SK-N-SH treated with all-trans-retinoic acid at 6 μM for 48 hours (cell line): ENCODE data around the gene PLGRKT.

Experiments used
- ATAC-seq: fragments of 200-7000 bp; cut with Tn5 transposase; 3 replicates; pipeline ENCODE4 v1.9.1; 2020; ENCODE audit warnings: mild to moderate bottlenecking, moderate library complexity
- ARNTL ChIP-seq: fragments of 450-650 bp; formaldehyde crosslinking; IDR thresholded peaks from 2 replicates; pipeline ENCODE4 v1.5.0; 2020; ENCODE audit warnings: low read depth, mild to moderate bottlenecking, moderate library complexity, borderline replicate concordance
- BACH2 ChIP-seq: fragments of 250-450 bp; sonication (Bioruptor Pico); IDR thresholded peaks from 2 replicates; pipeline ENCODE4 v1.9.0; 2021; ENCODE audit warnings: mild to moderate bottlenecking, borderline replicate concordance
- CSDC2 ChIP-seq: fragments of 250-450 bp; sonication (Bioruptor Pico); IDR thresholded peaks from 2 replicates; pipeline ENCODE4 v1.5.0; 2020; ENCODE audit warnings: mild to moderate bottlenecking, moderate library complexity
- ESRRG ChIP-seq: fragments of 250-450 bp; sonication (Bioruptor Pico); IDR thresholded peaks from 2 replicates; pipeline ENCODE4 v1.6.1; 2021; ENCODE audit warnings: mild to moderate bottlenecking
- GLIS3 ChIP-seq: fragments of 250-450 bp; sonication (Bioruptor Pico); IDR thresholded peaks from 2 replicates; pipeline ENCODE4 v1.5.0; 2020; ENCODE audit warnings: mild to moderate bottlenecking, moderate library complexity
- ISL1 ChIP-seq: fragments of 250-450 bp; sonication (Bioruptor Pico); IDR thresholded peaks from 2 replicates; pipeline ENCODE4 v2.1.2; 2022; ENCODE audit warnings: mild to moderate bottlenecking, moderate library complexity
- SNAI2 ChIP-seq: fragments of 250-450 bp; sonication (Bioruptor Pico); IDR thresholded peaks from 2 replicates; pipeline ENCODE4 v1.5.0; 2020; ENCODE audit warnings: mild to moderate bottlenecking, moderate library complexity
- TCF4 ChIP-seq: fragments of 250-450 bp; sonication (Bioruptor Pico); IDR thresholded peaks from 2 replicates; pipeline ENCODE4 v1.8.0; 2021; ENCODE audit warnings: mild to moderate bottlenecking, moderate library complexity, borderline replicate concordance
- ZC3H10 ChIP-seq: fragments of 250-450 bp; sonication (Bioruptor Pico); IDR thresholded peaks from 2 replicates; pipeline ENCODE4 v1.5.1; 2021; ENCODE audit warnings: mild to moderate bottlenecking, moderate library complexity
- ZFP3 ChIP-seq: fragments of 250-450 bp; sonication (Bioruptor Pico); IDR thresholded peaks from 2 replicates; pipeline ENCODE4 v1.5.0; 2020; ENCODE audit warnings: mild to moderate bottlenecking, moderate library complexity
- ZFP30 ChIP-seq: fragments of 450-650 bp; formaldehyde crosslinking; IDR thresholded peaks from 2 replicates; pipeline ENCODE4 v1.5.0; 2022; ENCODE audit warnings: mild to moderate bottlenecking, moderate library complexity
- ZNF565 ChIP-seq: fragments of 450-650 bp; formaldehyde crosslinking; conservative IDR thresholded peaks from 2 replicates; pipeline ENCODE4 v1.5.0; 2020; ENCODE audit warnings: low read depth, mild to moderate bottlenecking, moderate library complexity
- ZNF70 ChIP-seq: fragments of 450-650 bp; formaldehyde crosslinking; IDR thresholded peaks from 2 replicates; pipeline ENCODE4 v1.5.0; 2020; ENCODE audit warnings: mild to moderate bottlenecking, moderate library complexity
- ZNF8 ChIP-seq: fragments of 450-650 bp; formaldehyde crosslinking; IDR thresholded peaks from 2 replicates; pipeline ENCODE4 v1.5.0; 2020; ENCODE audit warnings: mild to moderate bottlenecking, moderate library complexity
- TF ChIP-seq, protein P1 (sequence below): fragments of 250-450 bp; sonication (Bioruptor Pico); IDR thresholded peaks from 2 replicates; pipeline ENCODE4 v1.5.1; 2021; ENCODE audit warnings: mild to moderate bottlenecking, moderate library complexity
- TF ChIP-seq, protein P2 (sequence below): fragments of 250-450 bp; sonication (Bioruptor Pico); IDR thresholded peaks from 2 replicates; pipeline ENCODE4 v1.8.0; 2021; ENCODE audit warnings: low read depth, mild to moderate bottlenecking, moderate library complexity, borderline replicate concordance
- TF ChIP-seq, protein P3 (sequence below): fragments of 250-450 bp; sonication (Bioruptor Pico); IDR thresholded peaks from 2 replicates; pipeline ENCODE4 v1.5.1; 2020; ENCODE audit warnings: low read depth, mild to moderate bottlenecking, moderate library complexity

PLGRKT gene

DNA sequence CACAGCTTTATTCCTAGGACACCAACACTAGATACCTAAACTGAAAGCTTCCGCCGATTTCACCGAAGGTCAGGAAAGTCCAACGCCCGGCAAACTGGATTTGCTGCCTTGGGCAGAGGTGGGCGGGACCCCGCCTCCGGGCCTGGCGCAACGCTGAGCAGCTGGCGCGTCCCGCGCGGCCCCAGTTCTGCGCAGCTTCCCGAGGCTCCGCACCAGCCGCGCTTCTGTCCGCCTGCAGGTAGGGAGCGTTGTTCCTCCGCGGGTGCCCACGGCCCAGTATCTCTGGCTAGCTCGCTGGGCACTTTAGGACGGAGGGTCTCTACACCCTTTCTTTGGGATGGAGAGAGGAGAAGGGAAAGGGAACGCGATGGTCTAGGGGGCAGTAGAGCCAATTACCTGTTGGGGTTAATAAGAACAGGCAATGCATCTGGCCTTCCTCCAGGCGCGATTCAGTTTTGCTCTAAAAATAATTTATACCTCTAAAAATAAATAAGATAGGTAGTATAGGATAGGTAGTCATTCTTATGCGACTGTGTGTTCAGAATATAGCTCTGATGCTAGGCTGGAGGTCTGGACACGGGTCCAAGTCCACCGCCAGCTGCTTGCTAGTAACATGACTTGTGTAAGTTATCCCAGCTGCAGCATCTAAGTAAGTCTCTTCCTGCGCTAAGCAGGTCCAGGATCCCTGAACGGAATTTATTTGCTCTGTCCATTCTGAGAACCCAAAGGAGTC lies 12.8 kb upstream of the PLGRKT start, which contains the start of gene CD274:
Gene CD274 (plus strand): TSS at position 184 of the 733 bp plus-strand sequence. CDS start 5,572 bp downstream, outside the sequence.
- peak; percentile 97 for ATAC-seq
- TF ChIP-seq ZNF565 (CRISPR knock-in tag) (no peak), ZFP3 (CRISPR knock-in tag) (peak; percentile 53; the same call in 1 of the 2 replicates)

DNA sequence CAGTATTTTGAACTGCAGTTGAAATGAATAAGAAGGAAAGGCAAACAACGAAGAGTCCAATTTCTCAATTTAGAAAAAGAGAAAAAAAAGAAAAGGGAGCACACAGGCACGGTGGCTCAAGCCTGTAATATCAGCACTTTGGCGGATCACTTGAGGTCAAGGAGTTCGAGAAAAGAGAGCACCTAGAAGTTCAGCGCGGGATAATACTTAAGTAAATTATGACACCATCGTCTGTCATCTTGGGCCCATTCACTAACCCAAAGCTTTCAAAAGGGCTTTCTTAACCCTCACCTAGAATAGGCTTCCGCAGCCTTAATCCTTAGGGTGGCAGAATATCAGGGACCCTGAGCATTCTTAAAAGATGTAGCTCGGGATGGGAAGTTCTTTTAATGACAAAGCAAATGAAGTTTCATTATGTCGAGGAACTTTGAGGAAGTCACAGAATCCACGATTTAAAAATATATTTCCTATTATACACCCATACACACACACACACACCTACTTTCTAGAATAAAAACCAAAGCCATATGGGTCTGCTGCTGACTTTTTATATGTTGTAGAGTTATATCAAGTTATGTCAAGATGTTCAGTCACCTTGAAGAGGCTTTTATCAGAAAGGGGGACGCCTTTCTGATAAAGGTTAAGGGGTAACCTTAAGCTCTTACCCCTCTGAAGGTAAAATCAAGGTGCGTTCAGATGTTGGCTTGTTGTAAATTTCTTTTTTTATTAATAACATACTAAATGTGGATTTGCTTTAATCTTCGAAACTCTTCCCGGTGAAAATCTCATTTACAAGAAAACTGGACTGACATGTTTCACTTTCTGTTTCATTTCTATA lies 12.0 kb upstream of the PLGRKT start:
- ATAC-seq = no peak
- TF ChIP-seq, protein P1, sequence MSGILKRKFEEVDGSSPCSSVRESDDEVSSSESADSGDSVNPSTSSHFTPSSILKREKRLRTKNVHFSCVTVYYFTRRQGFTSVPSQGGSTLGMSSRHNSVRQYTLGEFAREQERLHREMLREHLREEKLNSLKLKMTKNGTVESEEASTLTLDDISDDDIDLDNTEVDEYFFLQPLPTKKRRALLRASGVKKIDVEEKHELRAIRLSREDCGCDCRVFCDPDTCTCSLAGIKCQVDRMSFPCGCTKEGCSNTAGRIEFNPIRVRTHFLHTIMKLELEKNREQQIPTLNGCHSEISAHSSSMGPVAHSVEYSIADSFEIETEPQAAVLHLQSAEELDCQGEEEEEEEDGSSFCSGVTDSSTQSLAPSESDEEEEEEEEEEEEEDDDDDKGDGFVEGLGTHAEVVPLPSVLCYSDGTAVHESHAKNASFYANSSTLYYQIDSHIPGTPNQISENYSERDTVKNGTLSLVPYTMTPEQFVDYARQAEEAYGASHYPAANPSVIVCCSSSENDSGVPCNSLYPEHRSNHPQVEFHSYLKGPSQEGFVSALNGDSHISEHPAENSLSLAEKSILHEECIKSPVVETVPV (CRISPR knock-in tag) = no peak
- TF ChIP-seq ARNTL (CRISPR knock-in tag) (no peak), BACH2 (CRISPR knock-in tag) (no peak), ZFP30 (CRISPR knock-in tag) (no peak), ZNF70 (CRISPR knock-in tag) (no peak), TCF4 (CRISPR knock-in tag) (no peak), ZNF8 (no peak), ZFP3 (CRISPR knock-in tag) (no peak), SNAI2 (CRISPR knock-in tag) (no peak)
- TF ChIP-seq, protein P2, sequence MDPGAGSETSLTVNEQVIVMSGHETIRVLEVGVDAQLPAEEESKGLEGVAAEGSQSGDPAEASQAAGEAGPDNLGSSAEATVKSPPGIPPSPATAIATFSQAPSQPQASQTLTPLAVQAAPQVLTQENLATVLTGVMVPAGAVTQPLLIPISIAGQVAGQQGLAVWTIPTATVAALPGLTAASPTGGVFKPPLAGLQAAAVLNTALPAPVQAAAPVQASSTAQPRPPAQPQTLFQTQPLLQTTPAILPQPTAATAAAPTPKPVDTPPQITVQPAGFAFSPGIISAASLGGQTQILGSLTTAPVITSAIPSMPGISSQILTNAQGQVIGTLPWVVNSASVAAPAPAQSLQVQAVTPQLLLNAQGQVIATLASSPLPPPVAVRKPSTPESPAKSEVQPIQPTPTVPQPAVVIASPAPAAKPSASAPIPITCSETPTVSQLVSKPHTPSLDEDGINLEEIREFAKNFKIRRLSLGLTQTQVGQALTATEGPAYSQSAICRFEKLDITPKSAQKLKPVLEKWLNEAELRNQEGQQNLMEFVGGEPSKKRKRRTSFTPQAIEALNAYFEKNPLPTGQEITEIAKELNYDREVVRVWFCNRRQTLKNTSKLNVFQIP = no peak

- no peak for ATAC-seq
- TF ChIP-seq ZNF8 (no peak), ISL1 (CRISPR knock-in tag) (no peak), ZFP3 (CRISPR knock-in tag) (no peak), ARNTL (CRISPR knock-in tag) (no peak), GLIS3 (CRISPR knock-in tag) (no peak), ESRRG (CRISPR knock-in tag) (no peak), ZNF565 (CRISPR knock-in tag) (no peak)
- TF ChIP-seq, protein P3, sequence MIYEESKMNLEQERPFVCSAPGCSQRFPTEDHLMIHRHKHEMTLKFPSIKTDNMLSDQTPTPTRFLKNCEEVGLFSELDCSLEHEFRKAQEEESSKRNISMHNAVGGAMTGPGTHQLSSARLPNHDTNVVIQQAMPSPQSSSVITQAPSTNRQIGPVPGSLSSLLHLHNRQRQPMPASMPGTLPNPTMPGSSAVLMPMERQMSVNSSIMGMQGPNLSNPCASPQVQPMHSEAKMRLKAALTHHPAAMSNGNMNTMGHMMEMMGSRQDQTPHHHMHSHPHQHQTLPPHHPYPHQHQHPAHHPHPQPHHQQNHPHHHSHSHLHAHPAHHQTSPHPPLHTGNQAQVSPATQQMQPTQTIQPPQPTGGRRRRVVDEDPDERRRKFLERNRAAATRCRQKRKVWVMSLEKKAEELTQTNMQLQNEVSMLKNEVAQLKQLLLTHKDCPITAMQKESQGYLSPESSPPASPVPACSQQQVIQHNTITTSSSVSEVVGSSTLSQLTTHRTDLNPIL = no peak
- TF ChIP-seq, protein P1 (CRISPR knock-in tag) = no peak
These were observed 11.0 kb upstream of the PLGRKT start for GRCh38 chr9:5448461-5449435.

DNA sequence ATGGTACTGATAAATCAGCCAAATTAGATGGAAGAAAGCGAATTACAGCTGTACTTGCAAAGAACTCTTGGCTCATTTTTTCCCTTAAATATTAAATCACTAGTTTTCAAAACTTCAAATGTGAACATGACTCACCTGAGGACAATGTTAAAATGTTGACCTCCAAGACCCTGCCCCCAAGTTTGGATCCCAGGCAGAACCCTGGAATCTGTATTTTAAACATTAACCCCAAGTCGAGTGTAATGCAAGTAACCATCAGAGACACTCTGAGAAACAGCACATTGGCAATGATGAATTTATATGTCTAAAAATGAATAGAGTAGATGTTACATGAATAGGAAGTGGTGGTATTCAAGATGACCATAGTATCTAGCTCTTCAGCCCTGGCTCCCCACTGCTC lies 10.3 kb upstream of the PLGRKT start:
- TF ChIP-seq CSDC2 (CRISPR knock-in tag) (no peak), ZFP3 (CRISPR knock-in tag) (no peak), ZC3H10 (CRISPR knock-in tag) (no peak), TCF4 (CRISPR knock-in tag) (no peak), GLIS3 (CRISPR knock-in tag) (no peak), ZFP30 (CRISPR knock-in tag) (no peak)
- TF ChIP-seq, protein P3 = no peak
- no peak for ATAC-seq
